Measurements from ENCODE around the gene MINDY3. TPM values are rescaled to one million over a fixed set of nuclear protein-coding genes. Genes with fewer than 3 reads are reported as not detected.

Gene MINDY3
- total and polyA plus RNA-seq, 2 donors (not counting 1 experiment from before 2014, with no cell fraction given), result 11.6 to 29.3 TPM

- Histone ChIP-seq H3K36me3 (replicated peaks in 1 of 2; ENCODE audit: control extremely low read depth in 1 of 2, control insufficient read depth in 1 of 2, extremely low read depth in 1 of 2, insufficient read depth in 2 of 2, low read length in 1 of 2) (no peaks in the 10 kb centered on the region), H3K79me2 (ENCODE audit: control insufficient read depth, insufficient read depth, low read length) (no peaks in the 10 kb centered on the region), H3K4me3 (ENCODE audit: control extremely low read depth in 1 of 5, extremely low read depth in 1 of 5, insufficient read depth in 1 of 5, low read depth in 2 of 5, low read length in 4 of 5) (no peak overlapping the region), H3K27ac (ENCODE audit: low read length in 2 of 2) (no peak overlapping the region), H3K27me3 (replicated peaks in 1 of 4; ENCODE audit: control extremely low read depth in 1 of 4, control insufficient read depth in 3 of 4, insufficient read depth in 4 of 4, low read length in 3 of 4) (no peaks in the 10 kb centered on the region), H4K20me1 (ENCODE audit: control insufficient read depth, insufficient read depth, low read length, poor library complexity, severe bottlenecking) (no peaks in the 10 kb centered on the region), H3K4me2 (replicated peaks; ENCODE audit: low read depth, low read length, poor library complexity, severe bottlenecking) (no peak overlapping the region), H2AFZ (ENCODE audit: insufficient read depth, low read depth, low read length, poor library complexity, severe bottlenecking) (no peak overlapping the region), H3K9ac (ENCODE audit: low read length) (no peak overlapping the region), H3K4me1 (ENCODE audit: control insufficient read depth in 2 of 2, insufficient read depth in 2 of 2, low read length in 2 of 2) (no peaks in the 10 kb centered on the region), H3K9me3 (ENCODE audit: control extremely low read depth in 1 of 3, control insufficient read depth in 2 of 3, insufficient read depth in 1 of 3, low read length in 2 of 3) (peaks cover 0 to 7% (median 0%) of the 10 kb centered on the region in 3 donors)
- Mint-ChIP-seq H3K4me1 (no peaks in the 10 kb centered on the region), H3K27ac (no peak overlapping the region), H3K27me3 (peaks cover 11% of the 10 kb centered on the region), H3K4me3 (no peak overlapping the region), H3K9me3 (ENCODE audit: insufficient read depth) (no peaks in the 10 kb centered on the region)
- POLR2A ChIA-PET, result no interaction called here
- TF ChIP-seq EZH2 (IDR thresholded peaks at IDR 0.05; ENCODE audit: borderline replicate concordance, insufficient read depth, low read depth, low read length, poor library complexity, severe bottlenecking) (no peak), CTCF (IDR thresholded peaks at IDR 0.05) (no peak)
- ATAC-seq (ENCODE audit: low read depth), result no peak
- CTCF ChIA-PET, result no interaction called here
- no peak for DNase-seq
- intact Hi-C loops (cut with micrococcal nuclease), result no loop called here
These were observed 101.0 kb downstream of the MINDY3 start for GRCh38 chr10:15759265-15759664.

- Mint-ChIP-seq H3K27me3 (peaks cover 12% of the 10 kb centered on the region), H3K27ac (no peak overlapping the region), H3K4me3 (no peak overlapping the region), H3K9me3 (ENCODE audit: insufficient read depth) (no peaks in the 10 kb centered on the region), H3K4me1 (no peaks in the 10 kb centered on the region)
- H4K20me1 ChIP-seq (ENCODE audit: control insufficient read depth, insufficient read depth, low read length, poor library complexity, severe bottlenecking), result no peaks in the 10 kb centered on the region
- H3K9ac ChIP-seq (ENCODE audit: low read length), result no peak overlapping the region
- no peak overlapping the region for H3K4me2 ChIP-seq (replicated peaks; ENCODE audit: low read depth, low read length, poor library complexity, severe bottlenecking)
- H3K27ac ChIP-seq (ENCODE audit: low read length in 2 of 2), result no peak overlapping the region
- peaks cover 0 to 7% (median 0%) of the 10 kb centered on the region in 3 donors for H3K9me3 ChIP-seq (ENCODE audit: control extremely low read depth in 1 of 3, control insufficient read depth in 2 of 3, insufficient read depth in 1 of 3, low read length in 2 of 3)
- H3K4me3 ChIP-seq (ENCODE audit: control extremely low read depth in 1 of 5, extremely low read depth in 1 of 5, insufficient read depth in 1 of 5, low read depth in 2 of 5, low read length in 4 of 5), result no peak overlapping the region
- ChIA-PET POLR2A (no interaction called here), CTCF (no interaction called here)
- ATAC-seq (ENCODE audit: low read depth) (no peak), DNase-seq (no peak)
- no peaks in the 10 kb centered on the region for H3K79me2 ChIP-seq (ENCODE audit: control insufficient read depth, insufficient read depth, low read length)
- 72% methylated on average over 5 of the region's 5 CpGs for WGBS (ENCODE audit: insufficient coverage)
- H3K4me1 ChIP-seq (ENCODE audit: control insufficient read depth in 2 of 2, insufficient read depth in 2 of 2, low read length in 2 of 2), result no peaks in the 10 kb centered on the region
- TF ChIP-seq EZH2 (IDR thresholded peaks at IDR 0.05; ENCODE audit: borderline replicate concordance, insufficient read depth, low read depth, low read length, poor library complexity, severe bottlenecking), result no peak
- no peak for TF ChIP-seq CTCF (IDR thresholded peaks at IDR 0.05)
- intact Hi-C loops (cut with micrococcal nuclease), result no loop called here
- H3K27me3 ChIP-seq (replicated peaks in 1 of 4; ENCODE audit: control extremely low read depth in 1 of 4, control insufficient read depth in 3 of 4, insufficient read depth in 4 of 4, low read length in 3 of 4), result no peaks in the 10 kb centered on the region
- H2AFZ ChIP-seq (ENCODE audit: insufficient read depth, low read depth, low read length, poor library complexity, severe bottlenecking), result no peak overlapping the region
- H3K36me3 ChIP-seq (replicated peaks in 1 of 2; ENCODE audit: control extremely low read depth in 1 of 2, control insufficient read depth in 1 of 2, extremely low read depth in 1 of 2, insufficient read depth in 2 of 2, low read length in 1 of 2), result no peaks in the 10 kb centered on the region
These were observed 101.7 kb downstream of the MINDY3 start for GRCh38 chr10:15758618-15759017.
